H9 (cell line): ENCODE measurements around the gene NR1H4. TPM values are rescaled to one million over a fixed set of nuclear protein-coding genes. Genes with fewer than 3 reads are reported as not detected.

Experiments used
- DNase-seq: peaks from one replicate; pipeline ENCODE4 v3.0.0-alpha.2; 2017
- H2AFZ ChIP-seq: one replicate; pipeline ENCODE4 v1.6.1; 2013; ENCODE audit warnings: mild to moderate bottlenecking, low read length, control low read depth, moderate library complexity
- H2AK5ac ChIP-seq: 2 replicates; pipeline ENCODE4 v1.6.1; 2013; ENCODE audit warnings: low read length, control low read depth, mixed read lengths; ENCODE audit not compliant: insufficient read length
- H2BK120ac ChIP-seq: one replicate; pipeline ENCODE4 v1.6.1; 2013; ENCODE audit warnings: low read depth, mild to moderate bottlenecking, low read length, control low read depth, inconsistent platforms; ENCODE audit not compliant: poor library complexity, severe bottlenecking
- H2BK12ac ChIP-seq: 2 replicates; pipeline ENCODE4 v1.6.1; 2013; ENCODE audit warnings: low read length, control low read depth, mixed read lengths, low read depth; ENCODE audit not compliant: insufficient read length
- H2BK15ac ChIP-seq: 2 replicates; pipeline ENCODE4 v1.6.1; 2013; ENCODE audit warnings: low read depth, low read length, control low read depth
- H2BK20ac ChIP-seq: one replicate; pipeline ENCODE4 v1.6.1; 2013; ENCODE audit warnings: low read depth, mild to moderate bottlenecking, low read length, control low read depth, inconsistent platforms; ENCODE audit not compliant: poor library complexity, severe bottlenecking
- H2BK5ac ChIP-seq: 2 replicates; pipeline ENCODE4 v1.6.1; 2013; ENCODE audit warnings: low read length, control low read depth, mixed read lengths; ENCODE audit not compliant: insufficient read length
- H3K14ac ChIP-seq: 2 replicates; pipeline ENCODE4 v1.6.1; 2013; ENCODE audit warnings: low read length, control low read depth; ENCODE audit not compliant: insufficient read depth
- H3K18ac ChIP-seq: 2 replicates; pipeline ENCODE4 v1.6.1; 2013; ENCODE audit warnings: low read depth, mild to moderate bottlenecking, mixed read lengths, low read length, control low read depth; ENCODE audit not compliant: insufficient read length
- H3K23ac ChIP-seq: 2 replicates; pipeline ENCODE4 v1.6.1; 2013; ENCODE audit warnings: low read length, control low read depth, mixed read lengths, low read depth; ENCODE audit not compliant: insufficient read length
- H3K23me2 ChIP-seq: 2 replicates; pipeline ENCODE4 v1.6.1; 2013; ENCODE audit warnings: low read depth, mild to moderate bottlenecking, mixed read lengths, low read length, control low read depth; ENCODE audit not compliant: insufficient read length, poor library complexity, severe bottlenecking
- H3K27ac ChIP-seq: 2 replicates; pipeline ENCODE4 v1.5.1; 2013; ENCODE audit warnings: low read length, control low read depth, mixed read lengths, low read depth; ENCODE audit not compliant: insufficient read length
- H3K27me3 ChIP-seq: 2 replicates; pipeline ENCODE4 v1.6.1; 2013; ENCODE audit warnings: low read length, control low read depth, inconsistent platforms; ENCODE audit not compliant: insufficient read depth
- H3K4ac ChIP-seq: 2 replicates; pipeline ENCODE4 v1.6.1; 2013; ENCODE audit warnings: low read depth, mild to moderate bottlenecking, control low read depth, inconsistent platforms, low read length, moderate library complexity
- H3K4me1 ChIP-seq: 2 replicates; pipeline ENCODE4 v1.6.1; 2013; ENCODE audit warnings: low read length, control low read depth, inconsistent platforms; ENCODE audit not compliant: insufficient read depth
- H3K4me2 ChIP-seq: 2 replicates; pipeline ENCODE4 v1.6.1; 2013; ENCODE audit warnings: low read length, control low read depth, mixed read lengths; ENCODE audit not compliant: insufficient read length, insufficient read depth
- H3K56ac ChIP-seq: 2 replicates; pipeline ENCODE4 v1.6.1; 2013; ENCODE audit warnings: low read depth, mild to moderate bottlenecking, mixed read lengths, low read length, control low read depth; ENCODE audit not compliant: insufficient read length
- H3K79me1 ChIP-seq: 2 replicates; pipeline ENCODE4 v1.6.1; 2013; ENCODE audit warnings: low read depth, mild to moderate bottlenecking, moderate library complexity, low read length, control low read depth, inconsistent platforms; ENCODE audit not compliant: insufficient read depth, poor library complexity, severe bottlenecking
- H3K79me2 ChIP-seq: 2 replicates; pipeline ENCODE4 v1.6.1; 2013; ENCODE audit warnings: low read length, control low read depth, inconsistent platforms; ENCODE audit not compliant: insufficient read depth
- H3K9ac ChIP-seq: 2 replicates; pipeline ENCODE4 v1.6.1; 2013; ENCODE audit warnings: low read length, control low read depth, mixed read lengths; ENCODE audit not compliant: insufficient read length; ENCODE audit errors: extremely low read depth
- H3K9me3 ChIP-seq: one replicate; pipeline ENCODE4 v1.6.1; 2013; ENCODE audit warnings: low read depth, low read length, inconsistent platforms; ENCODE audit not compliant: control insufficient read depth
- H3T11ph ChIP-seq: one replicate; pipeline ENCODE4 v1.6.1; 2013; ENCODE audit warnings: mild to moderate bottlenecking, low read length, control low read depth, inconsistent platforms
- H4K20me1 ChIP-seq: one replicate; pipeline ENCODE4 v1.6.1; 2013; ENCODE audit not compliant: control insufficient read depth, insufficient read length, insufficient read depth
- H4K5ac ChIP-seq: 2 replicates; pipeline ENCODE4 v1.6.1; 2013; ENCODE audit warnings: low read depth, mild to moderate bottlenecking, mixed read lengths, low read length, control low read depth; ENCODE audit not compliant: insufficient read length
- H4K8ac ChIP-seq: replicated peaks from 2 replicates; pipeline ENCODE4 v1.6.1; 2013; ENCODE audit warnings: low read length, control low read depth, mixed read lengths, low read depth; ENCODE audit not compliant: insufficient read length
- H4K91ac ChIP-seq: 2 replicates; pipeline ENCODE4 v1.6.1; 2013; ENCODE audit warnings: low read depth, mild to moderate bottlenecking, moderate library complexity, mixed read lengths, low read length, control low read depth; ENCODE audit not compliant: insufficient read length
- H3K27ac Mint-ChIP-seq, 3 experiments: 2 replicates in 2 of 3; 3 replicates in 1 of 3; pipeline ENCODE4 v1.8.0; 2020 to 2021; ENCODE audit warnings: mixed read lengths in 3 of 3, mild to moderate bottlenecking in 1 of 3, moderate library complexity in 1 of 3
- H3K27me3 Mint-ChIP-seq: 2 replicates; pipeline ENCODE4 v1.8.0; 2021; ENCODE audit warnings: low read depth, mild to moderate bottlenecking, moderate library complexity, mixed read lengths
- H3K36me3 Mint-ChIP-seq, 3 experiments: 2 replicates in 2 of 3; 3 replicates in 1 of 3; pipeline ENCODE4 v1.8.0; 2020 to 2021; ENCODE audit warnings: low read depth in 3 of 3, mixed read lengths in 3 of 3; ENCODE audit not compliant: insufficient read depth in 1 of 3
- H3K4me1 Mint-ChIP-seq, 2 experiments: 2 replicates each; pipeline ENCODE4 v1.8.0; 2020; ENCODE audit warnings: mixed read lengths in 2 of 2
- H3K4me3 Mint-ChIP-seq, 2 experiments: 2 replicates in 1 of 2; 3 replicates in 1 of 2; pipeline ENCODE4 v1.8.0; 2020 to 2021; ENCODE audit warnings: mild to moderate bottlenecking in 2 of 2, mixed read lengths in 2 of 2, moderate library complexity in 1 of 2
- H3K9me3 Mint-ChIP-seq, 2 experiments: 2 replicates in 1 of 2; 3 replicates in 1 of 2; pipeline ENCODE4 v1.8.0; 2020; ENCODE audit warnings: mild to moderate bottlenecking in 2 of 2, mixed read lengths in 2 of 2, moderate library complexity in 1 of 2
- CTCF ChIP-seq: fragments of 200-600 bp; sonication (generic); conservative IDR thresholded peaks from 3 replicates; pipeline ENCODE4 v1.8.0; 2021; ENCODE audit warnings: antibody characterized with exemption, mild to moderate bottlenecking
- whole genome bisulfite sequencing: extraction: QIAGEN DNeasy Blood & Tissue Kit; methylation state at CpG from one replicate; pipeline ENCODE4 v1.1.7; 2013; ENCODE audit warnings: missing lambda C conversion rate, low lambda C conversion rate, mixed read lengths; ENCODE audit not compliant: insufficient read length; ENCODE audit errors: extremely low coverage; 5-methylcytosine and 5-hydroxymethylcytosine counted together
- total RNA-seq: library from RNA; stranded (reverse); gene quantifications from 2 replicates; pipeline ENCODE4 v1.2.1, GENCODE V29; 2021

Gene NR1H4
- total RNA-seq, 1 experiment from 2014 or later = not detected

GRCh38 chr12:100447381-100447780 lies 26.3 kb upstream of the NR1H4 start:
- no peak for DNase-seq
- no peak overlapping the region; a peak in 1 of 7 replicates for H3K27ac Mint-ChIP-seq
- H3K4me2 ChIP-seq = no peak overlapping the region

More at GRCh38 chr12:100447381-100447780, 26.3 kb upstream of the NR1H4 start:
- H3K14ac ChIP-seq = no peak overlapping the region
- Mint-ChIP-seq H3K4me3 (no peak overlapping the region; a peak in 1 of 5 replicates), H3K27me3 (no peaks in the 10 kb centered on the region), H3K36me3 (no peaks in the 10 kb centered on the region), H3K4me1 (peaks cover 8 to 9% of the 10 kb centered on the region in 2 experiments), H3K9me3 (no peaks in the 10 kb centered on the region)
- H2AFZ ChIP-seq = no peak overlapping the region
- H4K91ac ChIP-seq = no peak overlapping the region
- H2BK12ac ChIP-seq = no peak overlapping the region
- no peak overlapping the region for H3K56ac ChIP-seq
- no peak overlapping the region for H3K9ac ChIP-seq
- H3K4ac ChIP-seq = no peak overlapping the region
- H3K79me1 ChIP-seq = no peaks in the 10 kb centered on the region
- H3K23ac ChIP-seq = no peak overlapping the region
- no peak overlapping the region for H2BK15ac ChIP-seq
- H4K8ac ChIP-seq = no peak overlapping the region
- H3K9me3 ChIP-seq = no peaks in the 10 kb centered on the region
- H3K27ac ChIP-seq = no peak overlapping the region
- H3K23me2 ChIP-seq = no peaks in the 10 kb centered on the region
- no peak overlapping the region for H3T11ph ChIP-seq
- H2BK5ac ChIP-seq = no peak overlapping the region
- H3K18ac ChIP-seq = no peak overlapping the region
- no peak overlapping the region for H2AK5ac ChIP-seq
- no peak overlapping the region for H2BK120ac ChIP-seq
- no CpG with 5 or more reads among the region's 3 CpGs for WGBS
- no peak overlapping the region for H2BK20ac ChIP-seq
- H4K5ac ChIP-seq = no peak overlapping the region
- TF ChIP-seq CTCF = no peak
- H3K4me1 ChIP-seq = no peaks in the 10 kb centered on the region
- H3K79me2 ChIP-seq = no peaks in the 10 kb centered on the region
- H4K20me1 ChIP-seq = no peaks in the 10 kb centered on the region
- no peaks in the 10 kb centered on the region for H3K27me3 ChIP-seq
